Subcutaneous abdominal adipose tissue (tissue), 5 donors: ENCODE results near the gene KCNMB2.

Source experiments
- H3K27ac ChIP-seq: one replicate; pipeline ENCODE4 v1.7.0; 2013; ENCODE audit warnings: low read depth, mild to moderate bottlenecking, inconsistent platforms, low read length, moderate library complexity
- H3K27me3 ChIP-seq, 5 donors: one replicate each; pipeline ENCODE4 v1.7.0; 2013; ENCODE audit warnings: low read length in 5 of 5, inconsistent platforms in 1 of 5; ENCODE audit not compliant: control insufficient read depth in 5 of 5, insufficient read depth in 4 of 5
- H3K36me3 ChIP-seq, 5 donors: one replicate each; pipeline ENCODE4 v1.7.0; 2013; ENCODE audit warnings: low read length in 5 of 5; ENCODE audit not compliant: control insufficient read depth in 5 of 5, insufficient read depth in 5 of 5
- H3K4me1 ChIP-seq, 5 donors: one replicate each; pipeline ENCODE4 v1.7.0; 2013; ENCODE audit warnings: low read length in 5 of 5, mild to moderate bottlenecking in 3 of 5, moderate library complexity in 1 of 5; ENCODE audit not compliant: control insufficient read depth in 5 of 5, insufficient read depth in 5 of 5
- H3K4me3 ChIP-seq, 5 donors: one replicate each; pipeline ENCODE4 v1.7.0; 2013; ENCODE audit warnings: low read length in 5 of 5, low read depth in 1 of 5
- H3K9ac ChIP-seq, 5 donors: one replicate each; pipeline ENCODE4 v1.7.0; 2013; ENCODE audit warnings: low read length in 5 of 5, mild to moderate bottlenecking in 4 of 5, moderate library complexity in 3 of 5
- H3K9me3 ChIP-seq, 5 donors: one replicate each; pipeline ENCODE4 v1.7.0; 2013; ENCODE audit warnings: low read length in 5 of 5; ENCODE audit not compliant: control insufficient read depth in 5 of 5
- donor health status: healthy.
- donor health status: healthy.
- donor health status: healthy.
- donor health status: healthy.
- donor health status: healthy.

Gene KCNMB2

GRCh38 chr3:178778589-178778988 is 242.4 kb downstream of the KCNMB2 start:
- Histone ChIP-seq H3K9ac (no peak overlapping the region), H3K36me3 (no peaks in the 10 kb centered on the region), H3K4me1 (no peaks in the 10 kb centered on the region), H3K27me3 (no peaks in the 10 kb centered on the region), H3K4me3 (no peak overlapping the region), H3K9me3 (no peaks in the 10 kb centered on the region), H3K27ac (no peak overlapping the region)

DNA sequence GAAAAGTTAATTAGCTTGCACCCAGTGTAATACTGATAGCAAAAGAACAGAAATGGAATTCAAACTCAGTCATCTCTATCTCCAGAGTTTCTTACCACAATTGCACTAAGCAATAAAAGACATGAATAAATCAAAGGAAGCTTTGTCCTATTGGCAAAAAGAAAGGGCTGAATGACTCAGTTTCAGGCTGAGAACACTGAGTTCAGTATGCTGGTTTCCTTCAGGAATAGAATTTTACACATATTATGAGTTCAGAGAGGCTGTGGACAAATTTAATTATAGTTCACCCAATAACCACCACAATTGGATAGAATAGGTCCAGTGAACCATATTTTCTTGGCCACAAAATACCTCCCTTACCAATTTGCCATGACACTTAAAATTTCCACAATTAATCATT is 249.7 kb downstream of the KCNMB2 start:
- Histone ChIP-seq H3K36me3 (no peaks in the 10 kb centered on the region), H3K4me3 (no peak overlapping the region), H3K27me3 (no peaks in the 10 kb centered on the region), H3K9ac (no peak overlapping the region), H3K4me1 (no peaks in the 10 kb centered on the region), H3K27ac (no peak overlapping the region), H3K9me3 (peaks cover 0 to 11% (median 3%) of the 10 kb centered on the region in 5 donors)

- H3K27ac ChIP-seq: no peak overlapping the region
- H3K36me3 ChIP-seq: no peaks in the 10 kb centered on the region
- no peak overlapping the region for H3K4me3 ChIP-seq
- no peak overlapping the region for H3K9ac ChIP-seq
- no peaks in the 10 kb centered on the region for H3K27me3 ChIP-seq
- peaks cover 0 to 11% (median 5%) of the 10 kb centered on the region in 5 donors for H3K9me3 ChIP-seq
- no peaks in the 10 kb centered on the region for H3K4me1 ChIP-seq
Observed at GRCh38 chr3:178787960-178788359, 251.7 kb downstream of the KCNMB2 start.

GRCh38 chr3:178794711-178795110 is 258.5 kb downstream of the KCNMB2 start:
- Histone ChIP-seq H3K27ac (no peak overlapping the region), H3K4me3 (no peak overlapping the region), H3K9ac (no peak overlapping the region), H3K9me3 (peaks cover 0 to 9% (median 5%) of the 10 kb centered on the region in 5 donors), H3K4me1 (no peaks in the 10 kb centered on the region), H3K36me3 (no peaks in the 10 kb centered on the region), H3K27me3 (no peaks in the 10 kb centered on the region)

GRCh38 chr3:178795349-178795748 is 259.1 kb downstream of the KCNMB2 start:
- Histone ChIP-seq H3K9me3 (peaks cover 0 to 8% (median 5%) of the 10 kb centered on the region in 5 donors), H3K27me3 (no peaks in the 10 kb centered on the region), H3K36me3 (no peaks in the 10 kb centered on the region), H3K27ac (no peak overlapping the region), H3K4me3 (no peak overlapping the region), H3K4me1 (no peaks in the 10 kb centered on the region), H3K9ac (no peak overlapping the region)

GRCh38 chr3:178802259-178802658 is 266.0 kb downstream of the KCNMB2 start:
- Histone ChIP-seq H3K4me3 (no peak overlapping the region), H3K4me1 (no peaks in the 10 kb centered on the region), H3K36me3 (no peaks in the 10 kb centered on the region), H3K27ac (no peak overlapping the region), H3K27me3 (no peaks in the 10 kb centered on the region), H3K9me3 (peaks cover 0 to 4% (median 0%) of the 10 kb centered on the region in 5 donors), H3K9ac (no peak overlapping the region)

DNA sequence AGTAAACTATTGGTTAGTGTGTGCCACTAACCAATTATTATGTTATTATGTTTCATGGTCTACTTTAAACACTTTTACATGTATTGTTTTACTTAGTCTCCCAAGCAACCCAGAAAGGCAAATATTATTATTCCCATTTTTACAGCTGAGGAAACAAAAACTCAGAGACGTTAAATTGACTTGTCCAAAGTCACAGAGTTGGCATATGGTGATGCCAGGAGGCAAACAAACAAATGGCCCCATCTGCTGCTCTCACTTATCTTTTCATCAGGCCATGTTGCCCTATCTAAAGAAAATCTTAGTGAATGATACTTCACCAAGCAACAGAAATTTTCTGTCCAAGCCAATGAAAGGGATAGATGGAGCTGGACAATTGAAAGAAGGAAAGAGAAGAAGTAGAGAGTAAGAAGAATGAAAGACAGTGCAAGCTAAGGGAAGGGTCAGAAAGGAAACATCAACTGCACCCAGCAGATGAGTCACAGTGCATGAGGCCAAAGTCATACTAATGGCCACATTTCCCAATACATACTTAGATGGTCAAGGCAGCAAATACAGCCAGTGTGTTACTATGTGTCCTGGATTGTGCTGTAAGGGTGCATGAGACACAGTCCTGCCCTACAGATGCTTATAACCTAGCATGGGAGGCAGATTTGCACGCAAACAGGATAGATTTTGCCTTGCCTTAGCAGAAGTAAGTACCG is 266.9 kb downstream of the KCNMB2 start:
- no peaks in the 10 kb centered on the region for H3K36me3 ChIP-seq
- no peak overlapping the region for H3K9ac ChIP-seq
- H3K27me3 ChIP-seq: no peaks in the 10 kb centered on the region
- H3K4me1 ChIP-seq: no peaks in the 10 kb centered on the region
- H3K4me3 ChIP-seq: no peak overlapping the region
- peaks cover 0 to 4% (median 0%) of the 10 kb centered on the region in 5 donors for H3K9me3 ChIP-seq
- no peak overlapping the region for H3K27ac ChIP-seq

GRCh38 chr3:178804606-178805005 is 268.4 kb downstream of the KCNMB2 start:
- Histone ChIP-seq H3K4me3 (no peak overlapping the region), H3K27me3 (no peaks in the 10 kb centered on the region), H3K9me3 (peaks cover 0 to 2% (median 0%) of the 10 kb centered on the region in 5 donors), H3K27ac (no peak overlapping the region), H3K36me3 (no peaks in the 10 kb centered on the region), H3K4me1 (no peaks in the 10 kb centered on the region), H3K9ac (no peak overlapping the region)

DNA sequence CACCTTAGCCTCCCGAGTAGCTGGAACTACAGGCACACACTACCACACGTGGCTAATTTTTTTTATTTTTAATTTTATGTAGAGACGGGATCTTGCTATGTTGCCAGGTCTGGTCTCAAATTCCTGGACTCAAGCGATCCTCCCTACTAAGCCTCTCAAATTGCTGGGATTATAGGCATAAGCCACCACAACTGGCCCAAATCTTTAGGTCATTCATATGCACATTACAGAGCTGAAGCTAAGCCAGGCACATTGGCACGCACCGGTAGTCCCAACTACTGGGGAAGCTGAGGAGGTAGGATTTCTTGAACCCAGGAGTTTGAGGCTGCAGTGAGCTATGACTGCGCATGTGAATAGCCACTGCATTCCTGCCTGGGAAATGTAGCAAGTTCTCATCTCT is 269.5 kb downstream of the KCNMB2 start:
- no peaks in the 10 kb centered on the region for H3K36me3 ChIP-seq
- H3K27ac ChIP-seq: no peak overlapping the region
- no peaks in the 10 kb centered on the region for H3K4me1 ChIP-seq
- H3K27me3 ChIP-seq: no peaks in the 10 kb centered on the region
- H3K9me3 ChIP-seq: peaks cover 0 to 2% (median 0%) of the 10 kb centered on the region in 5 donors
- H3K4me3 ChIP-seq: no peak overlapping the region
- H3K9ac ChIP-seq: no peak overlapping the region

DNA sequence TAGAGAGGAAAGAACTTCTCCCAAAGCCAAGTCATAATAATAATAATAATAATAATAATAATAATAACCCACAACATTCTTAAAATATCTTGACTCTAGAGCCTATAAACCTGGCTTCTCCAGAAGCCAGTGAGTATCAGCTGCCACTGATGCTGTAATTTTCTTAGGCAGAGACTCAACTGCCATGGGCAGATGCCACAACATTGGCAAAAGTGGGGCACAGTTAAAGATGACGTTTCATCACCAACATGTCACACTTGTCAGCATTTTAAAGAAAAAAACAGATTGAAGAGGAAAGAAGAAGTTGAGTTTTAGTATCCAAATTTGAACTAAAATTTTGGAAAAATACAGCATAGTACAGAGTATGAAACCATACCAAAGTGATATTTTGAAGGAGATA is 270.4 kb downstream of the KCNMB2 start:
- H3K9ac ChIP-seq: no peak overlapping the region

More for the DNA sequence above, 270.4 kb downstream of the KCNMB2 start:
- Histone ChIP-seq H3K4me1 (no peaks in the 10 kb centered on the region), H3K9me3 (peaks cover 0 to 2% (median 0%) of the 10 kb centered on the region in 5 donors), H3K27ac (no peak overlapping the region), H3K36me3 (no peaks in the 10 kb centered on the region), H3K4me3 (no peak overlapping the region), H3K27me3 (no peaks in the 10 kb centered on the region)
